Muscle of back (tissue), 11 donors: ENCODE data around the gene ABCC8. TPM values are rescaled to one million over a fixed set of nuclear protein-coding genes. Genes with fewer than 3 reads are reported as not detected.
A peak's percentile ranks its signal among the peaks of the same experiment; 100 is the strongest.

Experiments used
- DNase-seq, 3 donors: peaks; one replicate each; pipeline versions ENCODE4 v3.0.0 to v3.0.0-alpha.2; 2013
- polyA plus RNA-seq, 10 donors: library from polyadenylated mRNA; unstranded; fragments of 120-200 nt; gene quantifications; one replicate each; pipeline ENCODE4 v1.2.1, GENCODE V29; 2013; ENCODE audit not compliant: insufficient read length in 10 of 10

Gene ABCC8
- polyA plus RNA-seq, 10 donors: 1.7 to 4.8 (median 2.4) TPM

DNA sequence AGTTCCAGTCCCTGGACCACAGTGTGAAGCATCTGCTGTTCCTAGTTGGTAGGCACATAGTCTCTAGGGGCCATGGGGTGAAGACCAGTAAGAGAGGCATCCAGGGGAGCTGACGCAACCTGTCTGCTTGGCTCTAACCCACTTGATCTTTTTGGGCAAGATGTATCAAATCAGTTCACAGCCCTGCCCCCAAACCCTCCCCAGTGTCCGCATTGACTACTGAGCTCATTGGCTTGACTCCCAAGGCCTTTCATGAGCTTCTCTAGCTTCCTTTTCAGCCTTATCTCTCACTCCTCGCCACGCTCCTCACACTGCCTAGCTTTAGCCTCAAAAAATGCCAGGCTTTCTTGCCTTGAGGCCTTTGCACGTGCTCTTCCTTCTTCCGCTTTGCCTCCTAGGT is 29.7 kb upstream of the ABCC8 start:
- DNase-seq: no peak

DNA sequence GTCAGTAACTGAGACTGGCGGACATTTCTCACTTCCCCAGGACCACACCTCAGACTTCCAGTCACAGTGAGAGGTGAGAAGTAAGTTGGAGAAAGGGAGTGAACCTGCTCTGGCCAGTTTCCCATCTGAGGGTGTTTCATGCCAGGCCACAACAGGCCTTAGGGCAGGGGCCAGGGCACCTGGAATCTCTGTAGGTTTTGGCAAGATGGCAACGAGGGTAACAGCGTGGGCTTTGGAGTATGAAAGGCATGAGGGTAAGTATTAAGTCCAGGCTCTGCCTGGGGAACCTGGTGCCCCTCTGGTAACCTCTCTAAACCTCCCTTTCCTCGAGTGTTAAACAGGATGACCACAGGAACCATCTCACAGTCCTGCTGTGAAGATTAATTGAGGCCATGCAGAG is 28.5 kb upstream of the ABCC8 start:
- no peak for DNase-seq

DNA sequence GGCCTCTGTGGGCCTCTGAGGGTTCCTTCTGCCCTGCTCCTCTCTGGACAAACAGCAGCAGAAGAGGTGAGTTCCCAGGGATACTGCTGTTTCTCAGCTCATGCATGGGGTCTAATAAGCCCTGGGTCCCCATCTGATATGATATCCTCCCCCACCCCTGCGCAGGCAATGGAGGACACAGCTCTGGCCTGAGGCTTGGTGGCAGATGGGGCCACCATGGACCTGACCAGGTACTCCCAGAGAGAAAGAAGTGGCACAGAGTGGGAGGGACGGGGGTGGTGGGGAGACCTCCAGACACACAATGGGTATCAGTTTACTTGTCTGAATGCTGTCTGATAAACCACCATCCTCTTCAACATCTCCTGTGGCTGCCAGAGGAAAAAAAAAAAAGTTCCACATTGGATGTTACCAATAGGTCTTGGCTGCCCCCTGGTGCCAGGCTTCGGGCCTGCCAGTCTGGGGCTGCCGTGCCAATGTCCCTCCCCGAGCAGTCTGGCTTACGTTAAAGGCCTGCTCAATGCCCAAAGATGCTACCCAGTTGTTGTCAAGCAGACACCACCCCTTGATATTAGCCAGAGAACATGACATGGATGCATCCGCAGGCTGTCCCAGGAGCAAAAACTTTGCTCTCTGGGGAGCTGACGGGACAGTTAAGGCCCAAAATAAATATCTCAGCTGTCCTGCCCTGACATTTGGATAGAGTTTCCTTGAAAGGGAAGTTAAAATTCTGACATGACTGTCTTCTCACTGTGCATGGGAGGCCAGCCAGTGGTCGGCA is 27.9 kb upstream of the ABCC8 start:
- DNase-seq: peak; percentile 24 to 75 (median 59)

DNA sequence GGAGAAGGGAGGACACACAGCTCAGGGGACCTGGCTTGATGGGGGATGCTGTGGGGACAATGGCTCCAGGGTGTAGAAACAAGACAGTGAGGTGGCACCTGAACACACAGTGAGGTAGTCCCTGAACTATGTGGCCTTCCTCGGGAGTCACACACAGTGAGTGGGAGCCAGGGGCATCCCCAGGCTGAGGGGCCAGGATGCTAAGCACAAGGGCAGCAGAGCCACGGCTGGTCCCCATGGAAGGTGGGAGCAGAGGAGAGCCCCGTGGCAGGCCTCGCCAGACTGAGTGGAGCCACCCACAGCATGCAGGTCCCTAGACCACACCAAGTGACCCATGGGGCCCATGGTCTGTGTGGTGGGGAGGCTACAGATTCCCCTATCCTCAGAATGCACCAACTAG is 26.0 kb upstream of the ABCC8 start:
- no peak for DNase-seq

DNA sequence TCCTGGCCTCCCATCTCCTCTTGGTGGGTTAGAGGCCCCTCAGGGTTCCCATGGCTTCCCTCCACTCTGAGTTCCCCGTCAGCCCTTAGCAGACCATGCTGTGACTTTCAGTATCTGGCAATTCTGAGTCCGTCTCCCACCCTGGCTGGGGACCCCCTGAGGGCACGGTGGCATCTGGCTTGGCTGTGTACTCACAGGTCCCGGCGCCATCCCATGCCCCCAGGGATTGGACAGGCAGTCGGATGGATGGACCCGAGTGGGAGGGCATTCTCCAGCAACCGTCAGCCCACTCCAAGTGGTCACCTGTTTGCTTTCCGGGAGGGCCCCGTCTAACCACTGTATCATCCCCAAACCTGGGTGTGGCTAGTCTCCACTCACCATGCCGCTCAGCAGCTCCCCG is 24.0 kb upstream of the ABCC8 start:
- no peak for DNase-seq

DNA sequence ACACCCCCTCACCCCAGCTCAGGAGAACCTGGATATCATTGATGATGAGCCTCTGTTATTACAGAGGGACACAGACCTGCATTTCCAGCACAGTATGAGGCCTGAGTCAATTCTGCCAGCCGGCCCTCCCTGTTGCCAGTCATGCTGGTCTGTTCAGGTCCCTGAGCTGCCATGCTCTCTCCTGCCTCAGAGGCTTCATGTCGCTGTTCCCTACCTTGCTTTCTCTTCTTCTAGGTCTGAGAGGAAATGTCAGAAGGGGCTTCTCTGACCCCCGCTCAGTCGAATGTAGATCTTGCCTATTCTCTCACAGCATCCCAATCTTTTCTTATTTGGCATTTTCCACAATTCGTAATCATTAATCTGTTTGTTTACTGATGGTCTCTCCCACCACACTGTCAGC is 21.8 kb upstream of the ABCC8 start:
- DNase-seq: no peak

DNA sequence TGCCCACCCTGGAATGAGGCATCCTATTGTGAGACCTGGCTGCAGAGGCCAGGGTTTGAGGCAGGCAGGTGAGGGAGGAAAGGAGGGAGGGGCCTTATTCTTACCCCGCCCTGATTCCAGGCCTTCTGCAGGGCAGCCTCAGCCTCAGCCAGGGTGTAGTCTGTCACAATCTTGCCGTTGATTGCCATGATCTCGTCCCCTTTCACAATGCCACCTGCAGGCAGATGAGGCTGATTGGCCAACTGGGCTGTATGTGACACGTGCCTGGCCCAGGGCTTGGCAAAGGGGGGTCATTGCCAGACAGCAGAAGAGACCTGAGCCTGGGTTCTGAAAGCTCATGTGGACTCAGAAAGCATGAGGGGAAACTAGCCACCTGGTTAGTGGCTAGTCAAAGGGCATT is 21.4 kb upstream of the ABCC8 start:
- DNase-seq: no peak

DNA sequence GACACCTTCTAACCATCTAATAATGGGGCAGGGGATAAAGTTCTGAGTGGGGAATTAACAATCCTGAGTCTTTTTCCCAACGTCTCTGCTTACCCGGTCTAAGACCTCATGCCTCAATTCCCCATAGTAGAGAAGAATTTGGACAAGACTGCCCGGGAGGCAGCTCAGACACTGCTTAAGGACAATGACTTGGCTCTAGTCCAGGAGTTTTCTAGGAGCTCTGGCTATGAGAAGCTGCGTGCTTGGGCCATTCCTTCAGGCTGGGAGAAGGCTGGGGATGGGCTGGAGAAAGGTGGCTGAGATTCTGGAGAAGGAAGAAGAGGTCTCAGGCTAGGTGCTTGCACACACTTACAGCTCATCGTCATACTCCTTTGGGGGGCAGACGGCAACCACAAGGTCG is 19.8 kb upstream of the ABCC8 start:
- peak; percentile 16 to 59 (median 52) for DNase-seq

DNA sequence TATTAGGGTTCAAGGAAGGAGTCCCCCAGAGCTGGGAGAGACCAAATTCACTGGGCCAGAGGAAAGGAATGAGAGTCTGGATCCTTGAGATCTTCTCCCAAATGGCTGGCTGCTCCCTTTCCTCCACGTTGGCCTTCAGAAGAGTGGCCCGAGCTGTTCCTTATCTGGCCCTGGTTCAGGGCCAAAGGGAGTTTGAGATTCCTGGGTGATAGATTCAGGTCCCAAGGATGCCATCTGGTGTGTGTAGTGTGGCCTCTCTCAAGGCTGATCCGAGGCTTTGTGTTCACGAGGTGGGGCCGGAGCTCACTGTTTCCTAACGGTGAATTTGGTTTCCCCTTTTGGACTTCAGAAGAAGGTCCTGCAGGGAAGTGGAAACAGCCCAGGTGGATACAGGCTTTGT is 17.4 kb upstream of the ABCC8 start:
- no peak for DNase-seq

DNA sequence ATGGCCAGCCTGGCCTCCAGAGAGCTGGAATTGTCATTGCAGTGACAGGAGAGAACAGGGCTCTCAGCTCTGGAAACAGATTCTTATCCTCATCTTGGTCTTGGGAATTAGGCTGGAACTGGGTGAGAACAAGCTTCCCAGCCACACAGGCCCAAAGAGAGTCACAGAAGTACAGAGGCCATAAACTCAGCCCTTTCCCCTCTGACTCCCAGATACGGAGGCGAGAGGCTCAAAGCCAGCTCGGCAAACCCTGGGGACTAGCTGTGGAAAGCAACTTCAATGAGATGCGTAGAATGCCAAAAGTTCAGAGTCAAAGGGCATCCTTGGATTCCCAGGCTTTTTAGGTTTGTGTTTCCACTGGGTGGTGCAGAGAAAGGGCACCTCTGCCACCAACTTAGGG is 14.3 kb upstream of the ABCC8 start:
- peak in 1 of 3 donors; percentile 19 for DNase-seq

DNA sequence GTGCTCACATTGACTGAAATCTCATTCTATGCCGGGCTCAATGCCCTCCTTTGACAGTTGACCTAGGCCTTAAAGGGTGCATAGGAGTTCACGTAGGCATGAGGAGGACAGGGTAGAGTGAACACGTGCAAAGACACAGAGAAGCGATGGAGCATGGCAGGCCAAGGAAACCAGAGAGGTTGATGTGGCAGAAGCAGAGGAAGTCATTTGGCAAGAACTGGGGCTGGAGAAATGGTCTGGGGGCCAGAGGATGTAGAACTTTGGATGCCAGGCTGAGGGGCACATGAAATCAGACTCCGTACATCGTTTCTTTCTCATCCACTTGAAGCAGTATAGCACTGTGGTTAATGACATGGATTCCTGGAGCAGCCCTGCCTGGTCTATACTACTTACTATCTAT is 13.6 kb upstream of the ABCC8 start:
- DNase-seq: no peak

DNA sequence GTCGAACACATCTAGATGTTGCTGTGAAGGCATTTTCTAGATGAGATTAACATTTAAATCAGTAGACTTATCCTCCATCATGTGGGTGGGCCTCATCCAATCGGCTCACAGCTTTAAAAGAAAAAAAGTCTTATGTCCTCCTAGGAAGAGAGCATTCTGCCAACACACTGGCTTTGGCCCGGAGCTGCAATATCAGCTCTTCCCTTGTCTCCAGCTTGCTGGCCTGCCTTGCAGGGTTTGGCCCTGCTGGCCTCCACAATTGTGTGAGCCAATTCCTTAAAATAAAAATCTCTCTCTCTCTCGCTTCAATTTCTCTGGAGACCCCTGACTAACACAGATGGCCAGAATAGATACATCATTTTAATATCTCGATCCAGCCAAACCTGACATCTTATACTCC is 13.1 kb upstream of the ABCC8 start:
- DNase-seq: peak in 2 of 3 donors; percentile 51 to 81

DNA sequence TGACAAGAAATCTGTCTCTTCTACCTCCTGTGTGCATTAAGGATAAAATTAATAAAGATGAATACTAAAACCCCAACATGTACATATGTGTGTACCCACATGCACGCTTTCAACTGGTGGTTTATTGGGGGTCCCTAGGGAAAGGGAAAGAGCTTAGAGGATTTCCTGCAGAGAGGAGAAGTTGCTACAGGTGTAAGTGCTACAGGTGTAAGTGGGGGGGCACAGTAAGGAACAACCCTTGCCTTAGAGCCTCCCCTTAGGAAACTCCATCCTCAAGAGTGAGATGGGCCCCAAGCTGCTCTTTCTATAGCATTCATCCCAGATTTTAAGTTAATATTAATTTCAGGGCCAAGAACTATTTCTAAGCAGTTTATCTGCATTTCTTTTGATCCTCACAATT is 11.9 kb upstream of the ABCC8 start:
- no peak for DNase-seq

DNA sequence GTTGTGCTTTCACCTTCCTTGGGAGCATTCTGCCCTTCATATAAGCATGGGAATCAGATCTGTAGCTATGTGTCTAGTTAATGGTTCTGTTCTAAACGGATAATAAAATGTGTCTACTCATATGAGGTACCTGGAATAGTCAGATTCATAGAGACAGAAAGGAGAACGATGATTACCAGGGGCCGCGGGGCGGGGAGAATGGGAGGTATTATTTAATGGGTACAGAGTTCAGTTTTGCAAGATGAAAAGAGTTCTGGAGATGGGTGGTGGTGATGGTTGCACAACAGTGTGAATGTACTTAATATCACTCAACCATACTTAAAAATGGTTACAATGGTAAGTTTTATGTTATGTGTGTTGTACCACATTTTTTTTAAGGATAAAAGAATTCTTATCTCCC is 10.0 kb upstream of the ABCC8 start:
- DNase-seq: no peak

DNA sequence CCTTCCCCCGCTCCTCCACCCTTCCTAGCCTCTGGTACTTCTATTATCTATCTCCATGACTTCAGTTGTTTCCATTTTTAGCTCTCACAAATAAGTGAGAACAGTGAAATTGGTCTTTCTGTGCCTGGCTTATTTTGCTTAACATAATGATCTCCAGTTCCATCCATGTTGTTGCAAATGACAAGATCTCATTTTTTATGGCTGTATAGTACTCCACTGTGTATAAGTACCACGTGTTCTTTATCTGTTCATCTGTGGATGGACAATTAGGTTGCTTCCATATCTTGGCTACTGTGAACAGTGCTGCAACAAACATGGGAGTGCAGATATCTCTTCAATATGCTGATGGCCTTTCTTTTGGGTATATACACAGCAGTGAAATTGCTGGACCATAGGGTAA is 6.9 kb upstream of the ABCC8 start:
- no peak for DNase-seq

DNA sequence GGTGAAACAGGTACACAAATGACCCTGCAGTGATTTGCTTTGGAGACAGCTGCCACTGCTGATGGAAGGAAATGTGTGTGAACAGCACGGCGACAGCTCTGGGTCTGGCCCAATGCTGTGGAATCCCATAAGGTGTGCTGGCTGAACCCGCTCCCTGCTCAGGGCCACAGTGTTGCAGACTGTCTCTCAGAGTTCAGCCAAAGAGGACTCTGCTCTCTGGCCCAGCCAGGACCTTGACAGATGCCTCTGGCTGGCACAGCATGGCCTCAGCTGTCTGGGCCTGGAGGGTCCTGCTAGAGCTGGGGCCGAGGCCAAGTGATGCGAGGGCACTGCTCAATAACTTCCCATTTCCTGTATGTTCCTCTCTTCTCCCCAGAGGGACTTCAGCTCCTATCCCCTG is 5.3 kb upstream of the ABCC8 start:
- no peak for DNase-seq

DNA sequence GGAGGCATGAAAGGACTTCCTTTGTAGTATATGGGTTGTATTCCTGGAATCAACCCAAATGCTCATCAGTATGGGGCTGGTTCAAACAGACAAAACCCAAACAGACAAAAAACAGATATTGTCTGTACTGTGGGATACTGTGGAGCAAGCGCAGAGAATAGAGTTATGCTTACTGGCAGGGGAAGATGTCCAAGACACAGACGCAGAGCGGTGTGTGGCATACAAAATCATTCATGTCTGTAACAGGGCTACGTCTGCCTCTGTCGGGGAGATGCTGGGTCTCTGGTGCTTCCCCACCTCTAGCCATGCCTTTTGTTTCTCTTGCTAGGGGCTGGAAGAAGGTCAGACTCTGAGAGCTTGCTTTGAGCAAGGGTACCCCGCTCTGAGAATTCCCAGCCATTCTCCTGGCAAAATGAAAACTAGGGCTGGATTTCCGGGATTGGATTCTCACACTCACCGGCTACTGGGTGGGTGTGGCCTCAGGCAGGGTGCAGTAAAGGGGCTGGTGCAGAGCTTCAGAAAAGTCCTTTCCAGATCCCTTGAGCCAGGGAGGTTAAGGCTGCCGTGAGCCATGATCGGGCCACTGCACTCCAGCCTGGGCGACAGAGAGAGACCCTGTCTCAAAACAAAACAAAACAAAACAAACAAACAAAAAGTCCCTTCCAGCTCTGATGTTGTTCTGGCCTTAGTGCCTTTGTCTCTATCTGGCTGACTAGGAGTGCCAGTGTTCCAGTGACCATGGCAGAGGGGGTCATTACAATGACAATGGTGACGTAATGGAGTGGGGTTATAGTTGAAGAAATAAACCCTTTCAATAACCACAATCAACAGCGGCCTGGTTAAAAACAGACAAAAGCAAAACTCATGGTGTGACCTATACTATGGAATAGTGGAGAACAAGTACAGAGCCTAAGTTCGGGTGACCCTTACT is 2.9 kb upstream of the ABCC8 start:
- DNase-seq: peak in 2 of 3 donors; percentile 31 to 34

DNA sequence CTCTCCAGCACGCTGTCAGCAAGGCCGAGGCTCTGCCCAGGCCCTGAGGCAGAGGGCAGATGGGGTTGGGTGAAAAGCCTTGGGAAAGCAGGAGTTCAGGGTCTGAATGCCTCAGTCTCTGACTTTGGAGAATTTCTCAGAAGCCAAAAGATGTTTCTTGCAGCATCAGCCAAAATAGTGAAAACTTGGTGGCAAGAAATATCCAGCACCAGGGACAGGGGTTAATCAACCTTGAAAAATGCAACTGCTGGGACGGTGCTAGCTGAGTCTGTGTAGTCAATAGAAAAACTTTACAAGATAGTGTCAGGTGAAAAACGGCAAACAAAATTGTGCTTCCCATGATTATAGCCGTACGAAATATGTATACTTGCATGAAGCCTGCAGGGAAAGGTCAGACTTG is 1.4 kb upstream of the ABCC8 start:
- no peak for DNase-seq

DNA sequence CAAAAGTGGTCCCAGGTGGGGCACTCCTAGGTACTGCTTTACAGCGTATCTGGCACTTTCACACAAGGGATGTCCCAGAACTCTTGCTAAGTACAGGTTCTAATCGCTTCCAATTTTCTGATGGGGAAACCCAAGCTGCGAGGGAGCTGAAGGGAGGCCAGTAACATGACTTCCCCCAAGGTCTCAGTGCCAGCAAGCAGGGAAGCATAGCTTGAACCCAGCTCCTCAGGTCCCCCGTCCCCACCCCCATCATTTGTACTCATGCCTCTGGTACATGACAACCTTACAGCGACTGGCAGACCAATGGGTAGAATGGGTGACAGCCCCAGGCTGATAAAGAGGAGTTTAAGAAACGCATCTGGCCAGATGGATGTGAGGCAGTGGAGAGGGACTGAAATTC is 716 bp upstream of the ABCC8 start:
- no peak for DNase-seq

DNA sequence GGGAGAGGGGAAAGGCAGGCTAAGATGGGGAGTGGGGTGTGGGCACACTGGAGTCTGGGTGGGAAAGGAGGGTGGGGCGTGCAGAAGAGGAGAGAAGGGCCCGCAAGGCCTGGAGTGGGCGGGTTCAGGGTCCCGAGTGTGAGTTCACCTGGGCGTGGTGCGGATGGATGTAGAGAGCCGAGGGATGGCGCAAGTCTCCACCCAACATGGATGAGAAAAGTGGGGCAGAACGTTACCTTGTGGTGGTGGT is 364 bp upstream of the ABCC8 start:
- DNase-seq: no peak

DNA sequence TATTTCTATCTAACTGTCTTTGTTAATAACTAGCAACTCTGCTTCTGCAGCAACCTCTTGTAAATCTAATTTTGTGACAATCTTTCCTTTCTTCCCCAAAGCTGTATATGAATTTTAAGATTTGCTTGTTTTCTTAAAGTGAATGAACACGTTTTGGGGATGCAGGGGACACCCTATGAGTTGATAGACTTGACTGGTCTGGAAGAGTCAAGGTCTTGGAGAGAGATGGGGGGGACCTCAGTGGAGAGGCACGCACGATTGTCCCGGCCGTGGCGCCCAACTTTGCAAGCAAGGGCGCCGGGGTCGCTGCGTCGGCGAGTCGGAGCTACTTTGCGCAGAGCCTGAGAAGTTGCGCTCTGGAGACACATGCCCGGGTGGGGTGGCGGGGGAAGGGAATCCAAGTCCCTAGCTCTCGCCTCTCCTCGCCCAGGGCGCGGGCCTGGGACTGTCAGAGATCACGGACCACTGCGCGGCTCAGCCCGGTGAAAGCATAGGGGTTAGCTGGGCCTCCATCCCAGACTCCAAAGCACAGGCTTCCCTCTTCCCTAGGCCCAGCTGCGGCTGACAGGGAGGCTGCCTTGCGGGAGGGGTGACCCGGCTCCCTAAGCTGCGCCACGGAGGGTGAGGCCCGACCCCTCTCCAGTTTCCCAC is 854 bp downstream of the ABCC8 start:
- DNase-seq: no peak

DNA sequence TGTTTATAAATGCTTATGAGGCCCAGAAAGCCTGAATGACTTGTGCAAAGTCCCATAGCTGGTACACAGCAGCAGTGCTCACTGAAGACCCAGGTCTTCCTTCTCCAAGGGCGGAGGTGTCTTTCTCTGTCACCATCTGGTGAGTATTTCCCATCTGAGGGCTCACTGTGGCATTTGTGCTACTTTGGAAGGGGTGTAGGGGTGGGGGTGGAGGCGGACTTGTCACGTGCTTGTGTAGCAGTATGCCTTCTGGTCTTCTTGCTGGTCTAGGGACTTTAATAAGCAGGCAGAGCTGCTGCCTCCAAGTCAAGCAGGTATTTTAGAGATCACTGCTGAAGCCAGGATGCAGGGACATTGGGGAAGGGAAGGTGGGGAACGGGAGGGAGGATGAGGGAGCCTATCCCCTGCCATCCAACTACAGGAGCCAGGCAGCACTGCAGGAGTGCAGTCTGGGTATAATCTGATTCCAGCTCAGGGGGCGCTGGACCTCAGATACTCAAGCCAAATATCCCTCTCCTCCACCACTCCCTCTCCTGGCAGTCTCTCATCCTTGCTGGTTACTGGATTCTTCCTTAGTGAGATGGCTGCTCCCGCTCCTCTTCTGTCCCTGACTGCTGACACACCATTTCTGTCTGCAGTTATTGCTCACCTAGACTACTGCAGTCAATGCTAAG is 3.4 kb downstream of the ABCC8 start:
- DNase-seq: no peak
